ENCODE data around the gene CCT5.

CCT5 gene

GRCh38 chr5:10229306-10230048, 20.6 kb upstream of the CCT5 start:
- TF ChIP-seq POLR2AphosphoS5 (IDR thresholded peaks at IDR 0.05; ENCODE audit: low read depth, low read length) (no peak), REST (IDR thresholded peaks at IDR 0.05; ENCODE audit: insufficient read depth in 1 of 2, low read depth in 2 of 2, low read length in 2 of 2) (no peak), SIN3A (IDR thresholded peaks at IDR 0.05; ENCODE audit: borderline replicate concordance, insufficient read depth, low read length) (no peak), FOXP2 (optimal IDR thresholded peaks at IDR 0.05; ENCODE audit: borderline replicate concordance, extremely low read depth, extremely low read length, insufficient read depth) (no peak), TAF1 (IDR thresholded peaks at IDR 0.05; ENCODE audit: borderline replicate concordance, insufficient read depth, low read length) (no peak)

GRCh38 chr5:10232386-10232785, 17.7 kb upstream of the CCT5 start:
- no peak for TF ChIP-seq TAF1 (IDR thresholded peaks at IDR 0.05; ENCODE audit: borderline replicate concordance, insufficient read depth, low read length)
- TF ChIP-seq FOXP2 (optimal IDR thresholded peaks at IDR 0.05; ENCODE audit: borderline replicate concordance, extremely low read depth, extremely low read length, insufficient read depth) = no peak
- no peak for TF ChIP-seq SIN3A (IDR thresholded peaks at IDR 0.05; ENCODE audit: borderline replicate concordance, insufficient read depth, low read length)
- TF ChIP-seq REST (IDR thresholded peaks at IDR 0.05; ENCODE audit: insufficient read depth in 1 of 2, low read depth in 2 of 2, low read length in 2 of 2) = no peak
- TF ChIP-seq POLR2AphosphoS5 (IDR thresholded peaks at IDR 0.05; ENCODE audit: low read depth, low read length) = no peak

GRCh38 chr5:10233011-10233410, 17.1 kb upstream of the CCT5 start:
- TF ChIP-seq TAF1 (IDR thresholded peaks at IDR 0.05; ENCODE audit: borderline replicate concordance, insufficient read depth, low read length) (no peak), REST (IDR thresholded peaks at IDR 0.05; ENCODE audit: insufficient read depth in 1 of 2, low read depth in 2 of 2, low read length in 2 of 2) (no peak), FOXP2 (optimal IDR thresholded peaks at IDR 0.05; ENCODE audit: borderline replicate concordance, extremely low read depth, extremely low read length, insufficient read depth) (no peak), SIN3A (IDR thresholded peaks at IDR 0.05; ENCODE audit: borderline replicate concordance, insufficient read depth, low read length) (no peak), POLR2AphosphoS5 (IDR thresholded peaks at IDR 0.05; ENCODE audit: low read depth, low read length) (no peak)

GRCh38 chr5:10233505-10233904, 16.6 kb upstream of the CCT5 start:
- no peak for TF ChIP-seq REST (IDR thresholded peaks at IDR 0.05; ENCODE audit: insufficient read depth in 1 of 2, low read depth in 2 of 2, low read length in 2 of 2)
- no peak for TF ChIP-seq TAF1 (IDR thresholded peaks at IDR 0.05; ENCODE audit: borderline replicate concordance, insufficient read depth, low read length)
- TF ChIP-seq FOXP2 (optimal IDR thresholded peaks at IDR 0.05; ENCODE audit: borderline replicate concordance, extremely low read depth, extremely low read length, insufficient read depth) = no peak
- no peak for TF ChIP-seq POLR2AphosphoS5 (IDR thresholded peaks at IDR 0.05; ENCODE audit: low read depth, low read length)
- no peak for TF ChIP-seq SIN3A (IDR thresholded peaks at IDR 0.05; ENCODE audit: borderline replicate concordance, insufficient read depth, low read length)
